K562 (cell line): ENCODE data around the gene NUP62. TPM values are rescaled to one million over a fixed set of nuclear protein-coding genes. Genes with fewer than 3 reads are reported as not detected.

Source experiments
- BRF1 ChIP-seq: IDR thresholded peaks from 3 replicates; pipeline ENCODE4 v1.6.1; 2011; ENCODE audit warnings: borderline replicate concordance, mild to moderate bottlenecking; ENCODE audit not compliant: insufficient read length; ENCODE audit errors: extremely low read depth
- CSDE1 ChIP-seq, 2 experiments: fragments of 450-650 bp; IDR thresholded peaks; 2 replicates each; pipeline ENCODE4 v1.6.1; 2016; ENCODE audit warnings: mild to moderate bottlenecking in 1 of 2
- EHMT2 ChIP-seq: fragments of 450-650 bp; IDR thresholded peaks from 2 replicates; pipeline ENCODE4 v1.6.1; 2018; ENCODE audit warnings: antibody characterized with exemption
- HEY1 ChIP-seq: fragments of 250-450 bp; sonication (Bioruptor Pico); IDR thresholded peaks from 2 replicates; pipeline ENCODE4 v1.5.0; 2020; ENCODE audit warnings: mild to moderate bottlenecking, moderate library complexity, borderline replicate concordance
- HMBOX1 ChIP-seq: sonication (generic); IDR thresholded peaks from 2 replicates; pipeline ENCODE4 v1.6.1; 2016
- ILF3 ChIP-seq: fragments of 450-650 bp; IDR thresholded peaks from 2 replicates; pipeline ENCODE4 v1.6.1; 2018; ENCODE audit warnings: antibody characterized with exemption, mild to moderate bottlenecking, moderate library complexity, borderline replicate concordance
- MEF2A ChIP-seq: IDR thresholded peaks from 2 replicates; pipeline ENCODE4 v1.6.1; 2011; ENCODE audit warnings: low read depth, mild to moderate bottlenecking, low read length, moderate library complexity; ENCODE audit not compliant: control insufficient read depth
- SMARCA4 ChIP-seq: fragments of 450-650 bp; IDR thresholded peaks from 2 replicates; pipeline ENCODE4 v1.6.1; 2016
- SP1 ChIP-seq: sonication (generic); formaldehyde crosslinking; IDR thresholded peaks from 2 replicates; pipeline ENCODE4 v1.8.1; 2022; ENCODE audit warnings: mild to moderate bottlenecking, missing genetic modification reagents
- SRSF3 ChIP-seq: fragments of 200-400 bp; formaldehyde crosslinking; IDR thresholded peaks from 2 replicates; pipeline ENCODE4 v1.6.1; 2016; ENCODE audit warnings: mild to moderate bottlenecking, low read length, moderate library complexity; ENCODE audit not compliant: insufficient read depth
- TFAM ChIP-seq: fragments of 250-450 bp; sonication (Bioruptor Pico); conservative IDR thresholded peaks from 2 replicates; pipeline ENCODE4 v1.5.0; 2021; ENCODE audit warnings: mild to moderate bottlenecking, moderate library complexity
- THRAP3 ChIP-seq: fragments of 450-650 bp; IDR thresholded peaks from 2 replicates; pipeline ENCODE4 v1.6.1; 2016; ENCODE audit warnings: mild to moderate bottlenecking, inconsistent platforms, borderline replicate concordance
- ZNF212 ChIP-seq: fragments of 450-650 bp; formaldehyde crosslinking; IDR thresholded peaks from 2 replicates; pipeline ENCODE4 v1.4.0; 2020; ENCODE audit warnings: mild to moderate bottlenecking
- ZNF592 ChIP-seq: fragments of 450-650 bp; IDR thresholded peaks from 2 replicates; pipeline ENCODE4 v1.6.1; 2017; ENCODE audit warnings: antibody characterized with exemption, mild to moderate bottlenecking
- ZNF609 ChIP-seq: sonication (generic); formaldehyde crosslinking; IDR thresholded peaks from 2 replicates; pipeline ENCODE4 v1.8.1; 2023; ENCODE audit warnings: missing genetic modification reagents, mild to moderate bottlenecking, borderline replicate concordance
- polyA plus RNA-seq, 8 experiments: library from polyadenylated mRNA; depleted of rRNA in 4 of 8; stranded (reverse) in 5 of 8; unstranded in 3 of 8; fragments of >200 nt; fragmentation: Nextera tagmentation in 2 of 8; fragmentation: Illumina TruSeq in 1 of 8; extraction: Ambion mirVana in 2 of 8; extraction: Trizol in 1 of 8; gene quantifications; 2 replicates each; pipeline versions ENCODE4 v1.2.1 to v1.2.3, GENCODE V29; 2011 to 2014; ENCODE audit warnings: inconsistent platforms in 1 of 8, missing spikeins in 1 of 8
- total RNA-seq, 7 experiments: library from RNA; depleted of rRNA in 6 of 7; stranded (reverse); fragments of >200 nt in 6 of 7; fragmentation: Illumina TruSeq in 2 of 7; extraction: Trizol in 2 of 7; gene quantifications; 2 replicates each; pipeline versions ENCODE4 v1.2.1 to v1.2.3, GENCODE V29; 2011 to 2021; ENCODE audit warnings: low replicate concordance in 1 of 7
- TF ChIP-seq, protein P1 (sequence below): fragments of 450-650 bp; conservative IDR thresholded peaks from 2 replicates; pipeline ENCODE4 v1.6.1; 2016; ENCODE audit warnings: missing genetic modification characterization, low read depth, mild to moderate bottlenecking, control low read depth, missing compliant biosample characterization

Gene NUP62
- total and polyA plus RNA-seq, 9 of the 15 experiments (the other 6 are each of a cell fraction or from before 2014, with no cell fraction given) = 16.9 to 109 (median 66.0) TPM

- no peak; the same call in 1 of the 2 replicates for TF ChIP-seq ZNF592
- TF ChIP-seq TFAM (CRISPR knock-in tag) = no peak
- TF ChIP-seq HEY1 = no peak
- TF ChIP-seq EHMT2 = no peak
- no peak for TF ChIP-seq MEF2A
- TF ChIP-seq HMBOX1 = no peak
- 0 out of 2 replicates have a peak, but pooled peaks have one; percentile 25 for TF ChIP-seq ZNF212 (CRISPR knock-in tag)
- no peak for TF ChIP-seq THRAP3
- peak; percentile 77 for TF ChIP-seq SP1 (CRISPR knock-in tag)
- no peak for TF ChIP-seq SRSF3
- TF ChIP-seq SMARCA4 = no peak
- TF ChIP-seq ZNF609 (CRISPR knock-in tag) = no peak
- TF ChIP-seq, protein P1, sequence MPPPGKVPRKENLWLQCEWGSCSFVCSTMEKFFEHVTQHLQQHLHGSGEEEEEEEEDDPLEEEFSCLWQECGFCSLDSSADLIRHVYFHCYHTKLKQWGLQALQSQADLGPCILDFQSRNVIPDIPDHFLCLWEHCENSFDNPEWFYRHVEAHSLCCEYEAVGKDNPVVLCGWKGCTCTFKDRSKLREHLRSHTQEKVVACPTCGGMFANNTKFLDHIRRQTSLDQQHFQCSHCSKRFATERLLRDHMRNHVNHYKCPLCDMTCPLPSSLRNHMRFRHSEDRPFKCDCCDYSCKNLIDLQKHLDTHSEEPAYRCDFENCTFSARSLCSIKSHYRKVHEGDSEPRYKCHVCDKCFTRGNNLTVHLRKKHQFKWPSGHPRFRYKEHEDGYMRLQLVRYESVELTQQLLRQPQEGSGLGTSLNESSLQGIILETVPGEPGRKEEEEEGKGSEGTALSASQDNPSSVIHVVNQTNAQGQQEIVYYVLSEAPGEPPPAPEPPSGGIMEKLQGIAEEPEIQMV (tag) = no peak
- TF ChIP-seq ILF3 = no peak
- no peak for TF ChIP-seq BRF1
- TF ChIP-seq CSDE1 (IDR thresholded peaks at IDR 0.05) = no peak
Measured at GRCh38 chr19:49869484-49870308, 59.6 kb downstream of the NUP62 start (continued).
